SH-SY5Y (cell line): Measurements from ENCODE around the gene TBCA.

ENCODE experiments used
- GATA2 ChIP-seq: IDR thresholded peaks from 2 replicates; pipeline ENCODE4 v1.6.1; 2011; ENCODE audit warnings: mild to moderate bottlenecking, low read depth, low read length
- GATA3 ChIP-seq: IDR thresholded peaks from 2 replicates; pipeline ENCODE4 v1.6.1; 2011; ENCODE audit warnings: low read depth, mild to moderate bottlenecking, low read length, moderate library complexity

DNA sequence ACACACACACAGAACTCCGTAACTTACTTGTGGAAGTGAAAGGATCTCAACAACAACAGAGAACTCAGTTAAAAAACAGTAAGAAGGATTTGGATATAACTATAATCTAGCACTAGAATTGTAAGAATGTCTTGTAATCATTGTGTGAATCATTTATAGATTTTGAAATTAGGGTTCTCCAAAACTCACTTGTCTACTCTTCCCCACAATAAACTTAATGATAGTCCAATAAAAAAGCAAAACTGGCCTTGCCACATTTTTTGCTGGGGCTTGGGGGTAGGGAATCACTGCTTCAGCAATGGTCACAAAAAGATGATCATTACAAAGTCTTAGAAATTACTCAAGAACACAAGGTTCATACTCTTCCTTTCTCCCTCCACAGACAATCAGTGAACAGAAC, 8.8 kb downstream of the TBCA start:
- no peak for TF ChIP-seq GATA3
- no peak for TF ChIP-seq GATA2
